Right cardiac atrium (tissue), 5 donors: ENCODE measurements around the gene ALDOA. TPM values are rescaled to one million over a fixed set of nuclear protein-coding genes. Genes with fewer than 3 reads are reported as not detected.
A peak's percentile ranks its signal among the peaks of the same experiment; 100 is the strongest.

Experiments used
- ATAC-seq, 2 donors: fragments of 200-7000 bp; cut with Tn5 transposase; one replicate each; pipeline versions ENCODE4 v1.8.0 to v1.9.1; 2020; ENCODE audit warnings: moderate library complexity in 2 of 2, mild to moderate bottlenecking in 1 of 2
- DNase-seq, 3 donors: peaks; one replicate each; pipeline ENCODE4 v3.0.0-alpha.2; 2020
- H3K27ac ChIP-seq: one replicate; pipeline ENCODE4 v1.5.1; 2013; ENCODE audit warnings: mild to moderate bottlenecking, low read length, control low read depth, moderate library complexity
- H3K27me3 ChIP-seq: one replicate; pipeline ENCODE4 v1.6.1; 2013; ENCODE audit not compliant: control insufficient read depth, insufficient read depth
- H3K4me1 ChIP-seq: one replicate; pipeline ENCODE4 v1.6.1; 2013; ENCODE audit warnings: low read length; ENCODE audit not compliant: control insufficient read depth, insufficient read depth
- H3K4me3 ChIP-seq: one replicate; pipeline ENCODE4 v1.5.1; 2013; ENCODE audit warnings: low read length, control low read depth
- H3K9me3 ChIP-seq: one replicate; pipeline ENCODE4 v1.6.1; 2013; ENCODE audit warnings: low read length; ENCODE audit not compliant: control insufficient read depth
- WGBS: extraction: QIAGEN DNeasy Blood & Tissue Kit; methylation state at CpG from one replicate; pipeline ENCODE4 v1.1.7; 2013; 5-methylcytosine and 5-hydroxymethylcytosine counted together
- intact Hi-C, 4 donors: fragments of 100-400 bp; cut with DNase I; formaldehyde crosslinking; loops; one replicate each; pipeline versions ENCODE4 v1.11.0 to v1.14.0; 2022 to 2023
- polyA plus RNA-seq: library from polyadenylated mRNA; stranded (reverse); fragments of 200-250 nt; gene quantifications from one replicate; pipeline ENCODE4 v1.2.3, GENCODE V29; 2013
- total RNA-seq, 4 donors: library from RNA; stranded (reverse); fragmentation: NEBNext Ultra II Directional; extraction: Animal tissue kit (Norgen Biotek cat#: 25700); gene quantifications; one replicate each; pipeline ENCODE4 v1.2.1, GENCODE V29; 2021
- donor health status: healthy with polysubstance abuse.
- donor health status: DM: no; HTN: yes; CAD: no.
- donor health status: DM: no; HTN: no; CAD: no.
- donor health status: DM: no; HTN: yes; CAD: no; lungs with severe emphysema.
- donor health status: DM: yes; HTN: yes; CAD: no.

Gene ALDOA
- total and polyA plus RNA-seq, 5 donors, result 2,625 to 3,581 (median 3,327) TPM

DNA sequence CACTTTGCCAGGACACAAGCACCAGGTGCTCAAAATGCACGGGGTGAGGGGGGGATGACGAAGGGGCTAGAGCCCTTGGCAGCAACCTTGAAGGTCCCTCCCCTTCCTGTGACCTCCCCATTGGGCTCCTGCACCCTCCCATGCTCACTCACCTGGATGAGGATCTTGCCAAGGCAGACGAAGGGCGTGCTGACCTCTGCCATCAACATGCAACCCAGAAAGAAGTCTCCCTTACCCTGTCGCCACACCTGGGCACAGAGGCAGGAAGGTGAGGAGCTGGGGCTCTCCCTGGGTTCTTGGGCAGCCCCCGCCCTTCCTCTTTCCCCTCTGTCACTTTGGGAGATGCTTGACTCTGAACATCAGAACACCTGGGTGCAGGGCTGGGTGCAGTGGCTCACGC is 40.0 kb upstream of the ALDOA start:
- ATAC-seq (no peak), DNase-seq (peak in 1 of 3 donors; percentile 30)
- Histone ChIP-seq H3K27me3 (no peaks in the 10 kb centered on the region), H3K27ac (no peak overlapping the region), H3K9me3 (no peaks in the 10 kb centered on the region), H3K4me1 (no peaks in the 10 kb centered on the region), H3K4me3 (no peak overlapping the region)
- intact Hi-C loops, result loop anchor here in 2 of 4 donors (10.0 kb wide), 1 partner anchor 331 kb away; no protein-coding TSS in a partner anchor
- WGBS, result 63% methylated on average over 7 of the region's 7 CpGs

DNA sequence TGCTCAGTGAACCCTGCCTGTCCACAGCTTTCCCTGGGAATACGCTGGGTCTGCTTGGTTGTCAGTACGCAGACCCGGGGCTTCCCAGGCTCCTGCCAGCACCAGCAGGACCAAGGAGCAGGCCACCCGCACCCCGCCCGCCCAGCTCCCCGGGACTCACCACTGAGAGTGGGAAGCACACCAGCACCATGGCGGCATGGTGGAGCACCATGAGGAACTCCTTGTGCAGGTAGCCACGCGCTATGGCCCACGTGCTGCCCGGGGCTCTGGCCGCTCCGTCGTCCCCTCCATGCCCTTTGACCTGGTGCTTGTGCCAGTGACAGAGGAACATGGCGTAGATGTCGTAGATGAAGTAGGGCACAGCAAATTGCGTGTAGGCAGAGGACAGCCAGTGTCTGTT is 39.1 kb upstream of the ALDOA start:
- Histone ChIP-seq H3K4me1 (no peaks in the 10 kb centered on the region), H3K4me3 (no peak overlapping the region), H3K9me3 (no peaks in the 10 kb centered on the region), H3K27ac (no peak overlapping the region), H3K27me3 (no peaks in the 10 kb centered on the region)
- DNase-seq (peak in 1 of 3 donors; percentile 44), ATAC-seq (no peak)
- 87% methylated on average over 18 of the region's 18 CpGs for WGBS
- intact Hi-C loops, result loop anchor here in 2 of 4 donors (10.0 kb wide), 1 partner anchor 332 kb away; no protein-coding TSS in a partner anchor

DNA sequence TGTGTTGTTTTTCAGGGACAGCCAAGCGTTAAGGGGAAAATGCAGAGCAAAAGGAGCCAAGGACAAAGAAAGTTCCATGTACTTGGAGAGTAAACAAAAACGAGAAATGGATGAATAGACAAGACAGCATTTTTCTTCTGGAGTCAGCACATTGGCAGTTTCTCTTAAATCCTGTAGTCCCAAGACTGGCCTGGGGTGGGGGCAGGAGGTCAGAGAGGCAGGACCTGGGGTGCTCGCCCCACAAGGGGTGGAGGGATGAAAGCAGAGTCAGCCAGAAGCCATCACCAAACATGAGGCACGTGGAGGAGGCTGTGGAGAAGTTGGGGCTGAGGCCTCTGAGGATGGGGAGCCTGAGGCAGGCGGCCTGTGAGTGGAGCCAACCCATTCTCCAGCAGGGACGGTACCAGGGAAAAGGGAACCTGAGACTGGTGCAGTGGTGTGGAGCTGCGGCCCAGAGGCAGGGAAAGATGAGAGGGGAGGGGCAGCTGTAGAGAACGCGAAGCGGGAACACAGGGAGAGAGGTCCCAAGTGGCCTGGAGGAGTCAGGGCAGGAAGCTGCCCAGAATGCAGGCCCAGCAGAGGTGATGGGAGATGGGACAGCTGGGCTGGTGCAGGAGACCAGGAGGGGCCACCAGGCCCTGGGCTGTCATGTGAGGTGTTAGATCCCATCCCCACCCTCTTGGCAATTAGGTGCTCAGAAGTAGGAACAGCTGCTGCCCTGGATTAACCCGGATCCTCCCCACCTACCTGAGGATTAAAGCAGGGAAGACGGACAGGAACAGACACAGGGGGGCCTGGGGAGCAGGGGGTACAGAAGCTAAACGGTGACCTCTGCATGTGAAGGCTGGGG is 37.7 kb upstream of the ALDOA start:
- no peak overlapping the region for H3K4me3 ChIP-seq
- H3K27me3 ChIP-seq, result no peaks in the 10 kb centered on the region
- DNase-seq, result peak in 1 of 3 donors; percentile 40
- H3K4me1 ChIP-seq, result no peaks in the 10 kb centered on the region
- no peak for ATAC-seq
- no peak overlapping the region for H3K27ac ChIP-seq
- 35% methylated on average over 13 of the region's 13 CpGs for WGBS
- intact Hi-C loops, result loop anchor here in 2 of 4 donors (10.0 kb wide), 1 partner anchor 333 kb away; no protein-coding TSS in a partner anchor
- H3K9me3 ChIP-seq, result no peaks in the 10 kb centered on the region

DNA sequence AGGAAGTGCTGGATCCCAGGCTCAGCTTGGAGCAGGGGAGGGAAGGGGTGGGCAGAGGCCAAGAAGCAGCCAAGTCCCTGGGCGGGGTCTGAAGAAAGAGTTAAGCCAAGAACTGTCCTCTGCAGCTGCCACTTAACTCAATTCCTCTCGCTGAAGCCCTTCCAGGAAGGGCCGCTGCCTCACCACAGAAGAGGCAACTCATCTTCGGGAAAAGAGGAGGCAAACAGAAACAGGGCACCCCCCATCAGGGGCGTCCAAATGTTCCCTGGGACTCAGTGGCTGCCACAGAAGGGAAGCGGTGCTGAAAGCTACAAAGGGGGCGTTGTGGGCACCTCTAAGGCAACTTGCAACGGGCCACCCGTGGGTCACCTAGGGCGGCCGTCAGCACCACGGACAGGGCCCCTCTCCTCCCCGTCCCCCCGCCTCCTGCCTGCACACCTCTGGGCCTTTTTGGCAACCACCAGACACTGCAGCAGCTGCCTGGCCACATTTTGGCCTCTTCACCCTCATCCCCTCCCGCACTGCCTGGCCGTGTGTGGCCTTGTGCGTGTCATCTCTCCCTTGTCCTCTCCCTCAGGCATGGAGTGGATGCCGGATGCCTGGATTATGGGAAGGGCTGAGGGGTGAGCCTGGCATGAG is 37.0 kb upstream of the ALDOA start:
- intact Hi-C loops, result loop anchor here in 2 of 4 donors (10.0 kb wide), 1 partner anchor 334 kb away; no protein-coding TSS in a partner anchor
- DNase-seq, result peak in 1 of 3 donors; percentile 62

DNA sequence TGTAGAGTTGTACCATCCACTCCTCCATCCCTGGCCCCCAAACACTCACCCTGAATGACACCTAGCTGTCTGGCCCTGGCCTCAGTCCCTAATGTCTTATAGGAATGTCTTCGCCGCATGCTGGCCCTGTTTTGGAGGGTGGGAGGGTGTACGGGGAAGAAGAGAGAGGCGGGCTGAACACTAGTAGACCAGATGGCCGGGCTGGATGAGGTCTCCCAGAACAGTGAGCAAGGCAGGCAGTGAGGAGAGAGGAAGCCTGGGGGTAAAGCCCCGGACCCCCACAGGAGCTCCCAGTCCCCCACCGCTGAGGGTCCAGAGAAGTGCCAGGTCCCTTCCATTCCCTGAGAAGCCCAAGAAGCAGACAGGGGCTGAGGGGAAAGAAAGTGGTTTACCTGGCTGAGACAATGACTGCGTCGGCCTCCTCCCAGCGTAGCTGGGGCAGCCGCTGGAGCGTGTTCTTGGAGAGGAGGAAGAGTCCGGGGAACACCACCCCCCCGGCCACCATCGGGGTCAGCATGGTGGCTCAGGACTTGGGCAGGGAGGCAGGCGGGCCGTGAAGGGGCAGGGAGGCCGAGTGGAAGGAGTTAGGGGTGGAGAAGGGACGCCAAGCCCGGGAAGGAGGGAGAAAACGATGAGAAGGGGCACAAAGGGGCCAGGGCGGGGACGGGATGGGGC is 35.4 kb upstream of the ALDOA start:
- Histone ChIP-seq H3K4me3 (no peak overlapping the region), H3K9me3 (no peaks in the 10 kb centered on the region), H3K4me1 (no peaks in the 10 kb centered on the region), H3K27me3 (no peaks in the 10 kb centered on the region), H3K27ac (no peak overlapping the region)
- ATAC-seq (no peak), DNase-seq (peak in 1 of 3 donors; percentile 49)
- 23% methylated on average over 23 of the region's 23 CpGs for WGBS
- intact Hi-C loops, result no loop called here

More for the DNA sequence above, 37.0 kb upstream of the ALDOA start:
- Histone ChIP-seq H3K4me1 (no peaks in the 10 kb centered on the region), H3K27me3 (no peaks in the 10 kb centered on the region), H3K9me3 (no peaks in the 10 kb centered on the region), H3K4me3 (no peak overlapping the region), H3K27ac (no peak overlapping the region)
- peak in 1 of 2 donors; percentile 27 for ATAC-seq
- WGBS, result 12% methylated on average over 18 of the region's 18 CpGs

DNA sequence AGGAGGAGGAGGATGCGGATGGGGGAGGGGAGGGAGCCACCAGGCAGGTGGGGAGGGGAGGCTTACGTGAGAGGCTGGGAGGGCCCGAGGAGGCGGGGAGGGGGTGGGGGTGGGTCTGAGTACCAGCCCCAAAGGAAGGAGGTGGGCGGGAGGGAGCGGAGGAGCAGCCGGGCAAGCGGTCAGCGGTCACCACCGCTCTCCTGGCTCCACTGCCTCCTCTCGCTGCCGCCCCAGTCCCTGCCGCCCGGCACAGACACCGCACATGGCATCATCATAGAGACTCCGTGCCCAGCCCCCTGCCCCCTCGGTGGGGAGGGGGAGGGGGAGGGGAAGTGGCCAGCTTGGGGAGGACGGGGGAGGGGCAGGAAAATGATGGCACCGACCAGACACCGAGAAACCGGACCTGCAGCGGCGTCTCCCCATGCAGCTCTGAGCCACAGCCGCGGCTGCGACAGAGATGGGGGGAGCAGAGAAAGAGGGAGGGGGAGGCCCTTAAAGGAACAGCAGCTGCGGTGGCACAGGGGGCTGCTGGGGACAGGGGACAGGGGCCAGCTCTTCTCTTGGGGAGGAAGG is 34.6 kb upstream of the ALDOA start, which contains the start of gene TLCD3B:
TSS of gene TLCD3B (minus strand) at position 431 of the 573 bp plus-strand sequence. CDS start 744 bp downstream, outside the sequence.
- 1% methylated on average over 27 of the region's 27 CpGs for WGBS
- ATAC-seq (peak in 1 of 2 donors; percentile 15), DNase-seq (peak in 1 of 3 donors; percentile 54)
- Histone ChIP-seq H3K4me3 (no peak within 1 kb of the TSS), H3K4me1 (no peaks in the 10 kb centered on the region), H3K27ac (no peak within 1 kb of the TSS), H3K27me3 (no peaks in the 10 kb centered on the region), H3K9me3 (no peaks in the 10 kb centered on the region)
- intact Hi-C loops, result no loop called here

DNA sequence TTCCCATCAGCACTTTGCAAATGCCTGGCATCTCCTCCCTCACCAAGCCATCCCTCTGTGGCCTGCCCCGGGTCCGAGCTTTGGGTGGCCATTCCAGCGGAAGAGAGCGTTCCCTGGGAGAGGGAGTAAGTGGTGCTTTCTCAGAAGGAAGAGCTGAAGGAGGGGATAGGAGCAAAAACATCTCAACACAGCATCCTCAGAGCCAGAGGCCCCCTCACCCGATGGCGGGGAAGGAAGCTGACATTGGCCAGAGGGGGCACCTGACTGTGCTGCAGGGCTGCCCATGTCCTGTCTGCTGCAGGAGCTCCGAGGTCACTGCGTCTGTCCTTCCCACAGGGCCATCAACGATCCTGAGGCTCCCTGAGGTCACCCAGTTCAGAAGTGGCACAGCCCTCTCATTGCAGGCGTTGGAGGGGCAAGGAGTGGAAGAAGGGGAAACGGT is 34.1 kb upstream of the ALDOA start:
- Histone ChIP-seq H3K27me3 (no peaks in the 10 kb centered on the region), H3K27ac (no peak overlapping the region), H3K4me1 (no peaks in the 10 kb centered on the region), H3K4me3 (no peak overlapping the region), H3K9me3 (no peaks in the 10 kb centered on the region)
- DNase-seq, result no peak
- ATAC-seq, result no peak
- WGBS, result 20% methylated on average over 11 of the region's 11 CpGs
- intact Hi-C loops, result no loop called here

DNA sequence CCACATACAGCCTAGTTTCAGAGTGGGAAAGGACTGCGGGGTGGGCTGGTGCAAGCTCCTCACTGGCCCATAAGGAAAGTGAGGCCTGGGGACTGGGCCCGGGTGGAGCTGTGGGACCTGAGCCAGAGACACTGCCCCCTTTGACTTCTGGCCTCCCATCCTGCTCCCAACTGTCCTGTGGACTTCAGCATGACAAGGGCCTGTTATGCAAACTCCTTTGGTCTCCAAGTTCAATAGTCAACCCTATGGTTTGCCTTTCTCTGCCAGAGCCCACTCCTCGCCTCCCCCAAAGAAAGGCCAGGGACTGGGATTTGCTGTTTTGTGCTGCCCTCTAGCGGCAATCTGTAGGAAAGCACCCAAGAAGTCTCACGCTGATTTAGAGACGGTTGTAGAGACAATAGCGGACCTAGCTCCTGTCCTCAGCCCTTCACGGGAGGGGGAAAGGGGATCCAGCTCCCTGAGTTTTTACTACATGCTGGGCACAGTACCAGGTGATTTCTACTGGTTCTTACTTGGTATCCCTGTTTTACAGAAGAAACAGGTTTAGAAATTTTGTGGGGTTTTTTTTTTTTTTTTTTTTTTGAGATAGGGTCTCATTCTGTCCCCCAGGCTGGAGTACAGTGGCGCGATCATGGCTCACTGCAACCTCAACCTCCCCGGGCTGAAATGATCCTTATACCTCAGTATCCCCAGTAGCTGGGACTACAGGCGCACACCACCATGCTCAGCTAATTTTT is 33.3 kb upstream of the ALDOA start:
- intact Hi-C loops, result no loop called here
- H3K4me3 ChIP-seq, result no peak overlapping the region
- no peaks in the 10 kb centered on the region for H3K27me3 ChIP-seq
- H3K27ac ChIP-seq, result no peak overlapping the region
- DNase-seq, result peak in 1 of 3 donors; percentile 40
- no peaks in the 10 kb centered on the region for H3K9me3 ChIP-seq
- 25% methylated on average over 12 of the region's 12 CpGs for WGBS
- no peaks in the 10 kb centered on the region for H3K4me1 ChIP-seq
- ATAC-seq, result no peak

DNA sequence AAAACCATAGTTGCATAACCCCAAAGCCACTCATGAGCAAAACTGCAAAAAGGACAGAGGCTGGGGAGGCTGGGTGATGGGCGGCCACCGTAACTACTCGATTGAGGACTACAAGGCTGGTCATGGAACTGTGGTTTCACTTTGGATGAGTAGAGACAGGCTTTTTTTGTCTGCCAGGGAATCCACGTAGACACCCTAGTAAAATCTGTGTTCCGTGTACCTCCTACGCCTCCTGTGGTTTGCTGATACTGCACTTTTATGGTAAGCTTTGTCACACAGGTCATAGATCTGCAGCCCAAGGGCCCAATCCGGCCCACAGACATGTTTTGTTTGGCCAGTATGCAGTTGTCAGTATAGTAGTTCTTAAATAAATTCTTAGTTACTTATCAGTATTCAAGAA is 32.3 kb upstream of the ALDOA start:
- no peak for ATAC-seq
- no peak for DNase-seq
- 68% methylated on average over 7 of the region's 7 CpGs for WGBS
- no peaks in the 10 kb centered on the region for H3K4me1 ChIP-seq
- H3K27me3 ChIP-seq, result no peaks in the 10 kb centered on the region
- no peak overlapping the region for H3K4me3 ChIP-seq
- intact Hi-C loops, result no loop called here
- no peaks in the 10 kb centered on the region for H3K9me3 ChIP-seq
- H3K27ac ChIP-seq, result no peak overlapping the region

DNA sequence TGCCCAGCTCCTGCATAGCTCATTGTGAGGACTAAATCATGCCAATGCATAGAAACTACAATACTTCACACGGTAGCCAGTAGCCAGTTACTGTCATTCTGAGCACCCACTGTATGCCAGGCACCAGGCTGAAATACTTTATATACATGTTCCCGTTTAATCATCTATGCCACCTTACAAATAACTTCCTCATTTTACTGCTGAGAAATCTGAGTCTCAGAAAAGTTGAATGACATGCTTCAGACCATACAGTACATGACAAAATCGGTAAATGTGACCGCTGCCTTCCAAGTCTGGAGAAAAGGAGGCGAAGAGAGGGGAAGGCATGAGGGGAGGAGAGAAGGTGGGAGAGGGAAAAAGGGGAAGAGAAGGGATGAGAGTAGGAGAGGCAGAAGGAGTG is 25.3 kb upstream of the ALDOA start:
- WGBS, result 68% methylated on average over 5 of the region's 5 CpGs

More for the DNA sequence above, 25.3 kb upstream of the ALDOA start:
- Histone ChIP-seq H3K9me3 (no peaks in the 10 kb centered on the region), H3K4me1 (no peaks in the 10 kb centered on the region), H3K4me3 (no peak overlapping the region), H3K27me3 (no peaks in the 10 kb centered on the region), H3K27ac (no peak overlapping the region)
- ATAC-seq, result no peak
- no peak for DNase-seq
- intact Hi-C loops, result loop anchor here in 1 of 4 donors (5.0 kb wide), 1 partner anchor 52 kb away; the partner anchor contains the start of gene TBX6
